WTC11 (cell line): ENCODE results near the gene STARD13. TPM values are rescaled to one million over a fixed set of nuclear protein-coding genes. Genes with fewer than 3 reads are reported as not detected.

Experiments
- ATAC-seq: fragments of 200-7000 bp; cut with Tn5 transposase; 2 replicates; pipeline ENCODE4 v1.10.0; 2021; ENCODE audit warnings: mild to moderate bottlenecking, moderate library complexity
- CTCF ChIA-PET: fragments of 300-600 bp; sonication (Branson Sonifier 250); formaldehyde crosslinking; loops from one replicate; lab custom pipeline; 2021; ENCODE audit warnings: antibody characterized with exemption; lab: Charles Lee
- POLR2A ChIA-PET: fragments of 350-600 bp; sonication (Branson Sonifier 250); formaldehyde crosslinking; loops from one replicate; lab custom pipeline; 2021; ENCODE audit warnings: antibody characterized with exemption; lab: Charles Lee
- DNase-seq: peaks from one replicate; pipeline ENCODE4 v3.0.0; 2021; ENCODE audit warnings: low spot score
- H3K27ac Mint-ChIP-seq: 2 replicates; pipeline ENCODE4 v1.8.0; 2021; ENCODE audit warnings: mixed read lengths
- H3K27me3 Mint-ChIP-seq: 2 replicates; pipeline ENCODE4 v1.8.0; 2021; ENCODE audit warnings: low read depth, mild to moderate bottlenecking, moderate library complexity, mixed read lengths
- H3K36me3 Mint-ChIP-seq: 2 replicates; pipeline ENCODE4 v1.8.0; 2021; ENCODE audit warnings: mixed read lengths
- H3K4me1 Mint-ChIP-seq: 2 replicates; pipeline ENCODE4 v1.8.0; 2022; ENCODE audit warnings: mixed read lengths
- H3K4me3 Mint-ChIP-seq: 2 replicates; pipeline ENCODE4 v1.8.0; 2021; ENCODE audit warnings: mild to moderate bottlenecking, moderate library complexity, mixed read lengths
- H3K9me3 Mint-ChIP-seq: 2 replicates; pipeline ENCODE4 v1.8.0; 2021; ENCODE audit warnings: mixed read lengths
- CBFB ChIP-seq: sonication (generic); formaldehyde crosslinking; IDR thresholded peaks from 2 replicates; pipeline ENCODE4 v1.8.1; 2022; ENCODE audit warnings: mild to moderate bottlenecking, low read depth, missing genetic modification reagents
- CDX4 ChIP-seq: fragments of 250-450 bp; sonication (Bioruptor Pico); IDR thresholded peaks from 2 replicates; pipeline ENCODE4 v1.9.0; 2021; ENCODE audit warnings: moderate library complexity, mild to moderate bottlenecking, inconsistent platforms, borderline replicate concordance
- CREB1 ChIP-seq: sonication (generic); formaldehyde crosslinking; IDR thresholded peaks from 2 replicates; pipeline ENCODE4 v1.8.0; 2023; ENCODE audit warnings: mild to moderate bottlenecking, missing genetic modification reagents
- CREM ChIP-seq: sonication (generic); formaldehyde crosslinking; IDR thresholded peaks from 2 replicates; pipeline ENCODE4 v1.8.1; 2022; ENCODE audit warnings: mild to moderate bottlenecking, missing genetic modification reagents, moderate library complexity
- ESRRA ChIP-seq: sonication (generic); formaldehyde crosslinking; IDR thresholded peaks from 2 replicates; pipeline ENCODE4 v1.8.1; 2022; ENCODE audit warnings: mild to moderate bottlenecking, missing genetic modification reagents, borderline replicate concordance
- GRHL2 ChIP-seq: fragments of 250-450 bp; sonication (Bioruptor Pico); IDR thresholded peaks from 2 replicates; pipeline ENCODE4 v1.8.0; 2022; ENCODE audit warnings: mild to moderate bottlenecking, moderate library complexity; ENCODE audit not compliant: insufficient replicate concordance, severe bottlenecking
- GTF2I ChIP-seq: fragments of 250-450 bp; sonication (Bioruptor Pico); conservative IDR thresholded peaks from 2 replicates; pipeline ENCODE4 v1.4.0; 2021; ENCODE audit warnings: mild to moderate bottlenecking
- HMGA2 ChIP-seq: fragments of 250-450 bp; sonication (Bioruptor Pico); IDR thresholded peaks from 2 replicates; pipeline ENCODE4 v1.4.0; 2021; ENCODE audit warnings: mild to moderate bottlenecking, moderate library complexity
- MLX ChIP-seq: sonication (generic); formaldehyde crosslinking; IDR thresholded peaks from 2 replicates; pipeline ENCODE4 v1.8.1; 2023; ENCODE audit warnings: mild to moderate bottlenecking, missing genetic modification reagents, moderate library complexity
- MYBL2 ChIP-seq: sonication (generic); formaldehyde crosslinking; IDR thresholded peaks from 2 replicates; pipeline ENCODE4 v1.8.1; 2023; ENCODE audit warnings: mild to moderate bottlenecking, moderate library complexity, missing genetic modification reagents
- SMAD4 ChIP-seq: sonication (generic); formaldehyde crosslinking; IDR thresholded peaks from 2 replicates; pipeline ENCODE4 v1.8.0; 2022; ENCODE audit warnings: mild to moderate bottlenecking, missing genetic modification reagents
- SOX15 ChIP-seq: fragments of 250-450 bp; sonication (Bioruptor Pico); IDR thresholded peaks from 2 replicates; pipeline ENCODE4 v1.9.0; 2021; ENCODE audit warnings: mild to moderate bottlenecking
- SP1 ChIP-seq: sonication (generic); formaldehyde crosslinking; conservative IDR thresholded peaks from 2 replicates; pipeline ENCODE4 v1.8.1; 2022; ENCODE audit warnings: missing genetic modification reagents
- STAT6 ChIP-seq: sonication (generic); formaldehyde crosslinking; conservative IDR thresholded peaks from 2 replicates; pipeline ENCODE4 v1.8.1; 2023; ENCODE audit warnings: mild to moderate bottlenecking, low read depth, missing genetic modification reagents, moderate library complexity
- ZNF138 ChIP-seq: sonication (generic); formaldehyde crosslinking; conservative IDR thresholded peaks from 2 replicates; pipeline ENCODE4 v1.8.1; 2022; ENCODE audit warnings: mild to moderate bottlenecking, moderate library complexity, missing genetic modification reagents
- ZNF232 ChIP-seq: sonication (generic); formaldehyde crosslinking; IDR thresholded peaks from 2 replicates; pipeline ENCODE4 v1.8.0; 2022; ENCODE audit warnings: mild to moderate bottlenecking, missing genetic modification reagents
- ZNF281 ChIP-seq: sonication (generic); formaldehyde crosslinking; IDR thresholded peaks from 2 replicates; pipeline ENCODE4 v1.8.0; 2023; ENCODE audit warnings: mild to moderate bottlenecking, missing genetic modification reagents
- ZNF425 ChIP-seq: fragments of 250-450 bp; sonication (Bioruptor Pico); conservative IDR thresholded peaks from 2 replicates; pipeline ENCODE4 v1.9.0; 2021; ENCODE audit warnings: mild to moderate bottlenecking
- total RNA-seq: library from RNA; stranded (reverse); gene quantifications from 3 replicates; pipeline ENCODE4 v1.2.3, GENCODE V29; 2021
- TF ChIP-seq, protein P1 (sequence below): sonication (generic); formaldehyde crosslinking; IDR thresholded peaks from 2 replicates; pipeline ENCODE4 v1.8.1; 2022; ENCODE audit warnings: mild to moderate bottlenecking, moderate library complexity, missing genetic modification reagents
- TF ChIP-seq, protein P2 (sequence below): sonication (generic); formaldehyde crosslinking; IDR thresholded peaks from 2 replicates; pipeline ENCODE4 v1.8.1; 2023; ENCODE audit warnings: mild to moderate bottlenecking, missing genetic modification reagents, borderline replicate concordance
- TF ChIP-seq, protein P3 (sequence below): sonication (generic); formaldehyde crosslinking; conservative IDR thresholded peaks from 2 replicates; pipeline ENCODE4 v1.8.1; 2022; ENCODE audit warnings: mild to moderate bottlenecking, missing genetic modification reagents

Gene STARD13
- total RNA-seq, 1 experiment from 2014 or later = 4.4 TPM

- TF ChIP-seq SP1 (CRISPR knock-in tag) = no peak
- TF ChIP-seq SOX15 (CRISPR knock-in tag) = no peak
- no peak for TF ChIP-seq CBFB (CRISPR knock-in tag)
Measured at GRCh38 chr13:33227927-33228647, 57.5 kb downstream of the STARD13 start (continued).

- Mint-ChIP-seq H3K9me3 (peaks cover 14% of the 10 kb centered on the region), H3K27ac (no peak overlapping the region), H3K36me3 (peaks cover 13% of the 10 kb centered on the region), H3K4me3 (no peak overlapping the region), H3K27me3 (no peaks in the 10 kb centered on the region), H3K4me1 (peaks cover 30% of the 10 kb centered on the region)
- DNase-seq (no peak), ATAC-seq (no peak)
- CTCF ChIA-PET = no interaction called here
- POLR2A ChIA-PET = no interaction called here
- TF ChIP-seq HMGA2 (no peak), ZNF232 (CRISPR knock-in tag) (no peak), GTF2I (CRISPR knock-in tag) (no peak), CDX4 (CRISPR knock-in tag) (no peak), MLX (CRISPR knock-in tag) (no peak), SMAD4 (no peak), CREM (CRISPR knock-in tag) (no peak), ZNF281 (CRISPR knock-in tag) (no peak), STAT6 (CRISPR knock-in tag) (no peak), GRHL2 (CRISPR knock-in tag) (no peak), CREB1 (CRISPR knock-in tag) (no peak), ESRRA (no peak), ZNF425 (CRISPR knock-in tag) (no peak), ZNF138 (no peak), MYBL2 (CRISPR knock-in tag) (no peak)
- TF ChIP-seq, protein P1, sequence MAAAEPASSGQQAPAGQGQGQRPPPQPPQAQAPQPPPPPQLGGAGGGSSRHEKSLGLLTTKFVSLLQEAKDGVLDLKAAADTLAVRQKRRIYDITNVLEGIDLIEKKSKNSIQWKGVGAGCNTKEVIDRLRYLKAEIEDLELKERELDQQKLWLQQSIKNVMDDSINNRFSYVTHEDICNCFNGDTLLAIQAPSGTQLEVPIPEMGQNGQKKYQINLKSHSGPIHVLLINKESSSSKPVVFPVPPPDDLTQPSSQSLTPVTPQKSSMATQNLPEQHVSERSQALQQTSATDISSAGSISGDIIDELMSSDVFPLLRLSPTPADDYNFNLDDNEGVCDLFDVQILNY (CRISPR knock-in tag) = no peak
- TF ChIP-seq, protein P2, sequence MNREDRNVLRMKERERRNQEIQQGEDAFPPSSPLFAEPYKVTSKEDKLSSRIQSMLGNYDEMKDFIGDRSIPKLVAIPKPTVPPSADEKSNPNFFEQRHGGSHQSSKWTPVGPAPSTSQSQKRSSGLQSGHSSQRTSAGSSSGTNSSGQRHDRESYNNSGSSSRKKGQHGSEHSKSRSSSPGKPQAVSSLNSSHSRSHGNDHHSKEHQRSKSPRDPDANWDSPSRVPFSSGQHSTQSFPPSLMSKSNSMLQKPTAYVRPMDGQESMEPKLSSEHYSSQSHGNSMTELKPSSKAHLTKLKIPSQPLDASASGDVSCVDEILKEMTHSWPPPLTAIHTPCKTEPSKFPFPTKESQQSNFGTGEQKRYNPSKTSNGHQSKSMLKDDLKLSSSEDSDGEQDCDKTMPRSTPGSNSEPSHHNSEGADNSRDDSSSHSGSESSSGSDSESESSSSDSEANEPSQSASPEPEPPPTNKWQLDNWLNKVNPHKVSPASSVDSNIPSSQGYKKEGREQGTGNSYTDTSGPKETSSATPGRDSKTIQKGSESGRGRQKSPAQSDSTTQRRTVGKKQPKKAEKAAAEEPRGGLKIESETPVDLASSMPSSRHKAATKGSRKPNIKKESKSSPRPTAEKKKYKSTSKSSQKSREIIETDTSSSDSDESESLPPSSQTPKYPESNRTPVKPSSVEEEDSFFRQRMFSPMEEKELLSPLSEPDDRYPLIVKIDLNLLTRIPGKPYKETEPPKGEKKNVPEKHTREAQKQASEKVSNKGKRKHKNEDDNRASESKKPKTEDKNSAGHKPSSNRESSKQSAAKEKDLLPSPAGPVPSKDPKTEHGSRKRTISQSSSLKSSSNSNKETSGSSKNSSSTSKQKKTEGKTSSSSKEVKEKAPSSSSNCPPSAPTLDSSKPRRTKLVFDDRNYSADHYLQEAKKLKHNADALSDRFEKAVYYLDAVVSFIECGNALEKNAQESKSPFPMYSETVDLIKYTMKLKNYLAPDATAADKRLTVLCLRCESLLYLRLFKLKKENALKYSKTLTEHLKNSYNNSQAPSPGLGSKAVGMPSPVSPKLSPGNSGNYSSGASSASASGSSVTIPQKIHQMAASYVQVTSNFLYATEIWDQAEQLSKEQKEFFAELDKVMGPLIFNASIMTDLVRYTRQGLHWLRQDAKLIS (CRISPR knock-in tag) = no peak
- TF ChIP-seq, protein P3, sequence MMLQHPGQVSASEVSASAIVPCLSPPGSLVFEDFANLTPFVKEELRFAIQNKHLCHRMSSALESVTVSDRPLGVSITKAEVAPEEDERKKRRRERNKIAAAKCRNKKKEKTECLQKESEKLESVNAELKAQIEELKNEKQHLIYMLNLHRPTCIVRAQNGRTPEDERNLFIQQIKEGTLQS = no peak
Measured at GRCh38 chr13:33224686-33225085, 60.9 kb downstream of the STARD13 start.
